Limb (tissue), 2 donors: ENCODE measurements around the gene NKIRAS2.
A peak's percentile ranks its signal among the peaks of the same experiment; 100 is the strongest.
"Not testable (repeated sequence)": the region's sequence is repeated elsewhere in the genome, so short reads cannot be mapped to it uniquely, and the experiment has no call there.

ENCODE experiments used
- DNase-seq, 2 donors: peaks; one replicate each; pipeline ENCODE4 v3.0.0-alpha.2; 2016; ENCODE audit errors: extremely low spot score in 2 of 2

NKIRAS2 gene

GRCh38 chr17:41998497-41998896, 21.4 kb upstream of the NKIRAS2 start:
- no peak for DNase-seq

- DNase-seq = no peak
Observed at GRCh38 chr17:42000413-42001133, 19.3 kb upstream of the NKIRAS2 start.

- DNase-seq = no peak
Observed at GRCh38 chr17:42001729-42002128, 18.2 kb upstream of the NKIRAS2 start.

GRCh38 chr17:42002175-42002791, 17.6 kb upstream of the NKIRAS2 start:
- no peak for DNase-seq

GRCh38 chr17:42002792-42003301, 17.0 kb upstream of the NKIRAS2 start:
- DNase-seq = no peak

GRCh38 chr17:42005166-42005565, 14.7 kb upstream of the NKIRAS2 start:
- DNase-seq = no peak

- no peak for DNase-seq
Observed at GRCh38 chr17:42009170-42009569, 10.7 kb upstream of the NKIRAS2 start.

GRCh38 chr17:42010266-42010680, 9.6 kb upstream of the NKIRAS2 start:
- DNase-seq = not testable (repeated sequence)

GRCh38 chr17:42010898-42011516, 8.9 kb upstream of the NKIRAS2 start:
- DNase-seq = no peak

- DNase-seq = not testable (repeated sequence)
Observed at GRCh38 chr17:42012363-42012762, 7.5 kb upstream of the NKIRAS2 start.

GRCh38 chr17:42013740-42014139, 6.2 kb upstream of the NKIRAS2 start:
- not testable (repeated sequence) for DNase-seq

- peak in 1 of 2 donors; percentile 42 for DNase-seq
Observed at GRCh38 chr17:42016411-42016831, 3.5 kb upstream of the NKIRAS2 start.

GRCh38 chr17:42016941-42017865, 2.7 kb upstream of the NKIRAS2 start, which contains the start of gene DNAJC7:
Gene DNAJC7 (minus strand): TSS chr17:42017439. CDS start chr17:42017416, 23 bp downstream.
- DNase-seq = peak; percentile 94 to 96

GRCh38 chr17:42017866-42018200, 2.1 kb upstream of the NKIRAS2 start:
- no peak for DNase-seq

GRCh38 chr17:42018339-42018738, 1.6 kb upstream of the NKIRAS2 start:
- DNase-seq = no peak

- DNase-seq = no peak
Observed at GRCh38 chr17:42018988-42019387, 902 bp upstream of the NKIRAS2 start.

- DNase-seq = not testable (repeated sequence)
Observed at GRCh38 chr17:42020845-42021244, 955 bp downstream of the NKIRAS2 start.

GRCh38 chr17:42023524-42024349, 3.8 kb downstream of the NKIRAS2 start:
- DNase-seq = no peak

GRCh38 chr17:42025191-42025579, 5.3 kb downstream of the NKIRAS2 start:
- DNase-seq = no peak

- no peak for DNase-seq
Observed at GRCh38 chr17:42025936-42026335, 6.0 kb downstream of the NKIRAS2 start.
